T-cell (primary cell): ENCODE data around the gene THADA. TPM values are rescaled to one million over a fixed set of nuclear protein-coding genes. Genes with fewer than 3 reads are reported as not detected.

Source experiments
- ATAC-seq, 4 experiments: fragments of 200-7000 bp in 3 of 4; fragments of 150-1000 bp in 1 of 4; cut with Tn5 transposase; replicated peaks in 1 of 4; 1 replicate in 3 of 4; 2 replicates in 1 of 4; pipeline ENCODE4 v1.10.0; 2021; ENCODE audit warnings: moderate library complexity in 3 of 4, mild to moderate bottlenecking in 2 of 4, moderate number of reproducible peaks in 1 of 4
- CTCF ChIA-PET, 2 donors: fragments of 300-600 bp; sonication (Branson Sonifier 250); formaldehyde crosslinking; loops; one replicate each; lab custom pipeline; 2022; ENCODE audit warnings: antibody characterized with exemption in 2 of 2; lab: Charles Lee
- POLR2A ChIA-PET, 2 donors: fragments of 300-600 bp; sonication (Branson Sonifier 250); formaldehyde crosslinking; loops; one replicate each; lab custom pipeline; 2022; ENCODE audit warnings: antibody characterized with exemption in 2 of 2; lab: Charles Lee
- DNase-seq, 35 experiments: peaks; one replicate each; pipeline versions ENCODE4 v3.0.0 to v3.0.0-alpha.2; 2013 to 2023
- H3K27ac ChIP-seq: one replicate; pipeline ENCODE4 v1.5.1; 2013; ENCODE audit warnings: low read length
- H3K27me3 ChIP-seq, 2 experiments: replicated peaks in 1 of 2; 1 replicate in 1 of 2; 2 replicates in 1 of 2; pipeline versions ENCODE4 v1.6.1 to v1.7.0; 2013; ENCODE audit warnings: low read length in 1 of 2, mixed read lengths in 1 of 2; ENCODE audit not compliant: control insufficient read depth in 2 of 2, insufficient read depth in 2 of 2; ENCODE audit errors: extremely low read depth in 1 of 2
- H3K36me3 ChIP-seq, 2 donors: 1 replicate in 1 of 2; 2 replicates in 1 of 2; pipeline versions ENCODE4 v1.6.1 to v1.7.0; 2013; ENCODE audit warnings: low read length in 1 of 2; ENCODE audit not compliant: control insufficient read depth in 2 of 2, insufficient read depth in 1 of 2; ENCODE audit errors: extremely low read depth in 1 of 2
- H3K4me1 ChIP-seq, 2 experiments: 1 replicate in 1 of 2; 2 replicates in 1 of 2; pipeline versions ENCODE4 v1.6.1 to v1.7.0; 2013; ENCODE audit warnings: low read length in 2 of 2, mixed read lengths in 1 of 2; ENCODE audit not compliant: insufficient read depth in 2 of 2, control insufficient read depth in 1 of 2; ENCODE audit errors: extremely low read depth in 1 of 2
- H3K4me3 ChIP-seq, 2 donors: 1 replicate in 1 of 2; 2 replicates in 1 of 2; pipeline versions ENCODE4 v1.5.1 to v1.7.0; 2013; ENCODE audit warnings: mild to moderate bottlenecking in 2 of 2, low read length in 1 of 2, moderate library complexity in 1 of 2; ENCODE audit not compliant: control insufficient read depth in 1 of 2; ENCODE audit errors: extremely low read depth in 1 of 2
- H3K9me3 ChIP-seq: 2 replicates; pipeline ENCODE4 v1.7.0; 2013
- H3K27ac Mint-ChIP-seq, 2 donors: one replicate each; pipeline ENCODE4 v1.8.0; 2020 to 2021; ENCODE audit warnings: mild to moderate bottlenecking in 2 of 2, mixed read lengths in 2 of 2
- H3K27me3 Mint-ChIP-seq, 2 donors: one replicate each; pipeline ENCODE4 v1.8.0; 2021 to 2022; ENCODE audit warnings: mixed read lengths in 2 of 2
- H3K36me3 Mint-ChIP-seq: one replicate; pipeline ENCODE4 v1.8.0; 2021; ENCODE audit warnings: mixed read lengths
- H3K4me1 Mint-ChIP-seq, 3 donors: one replicate each; pipeline ENCODE4 v1.8.0; 2020 to 2022; ENCODE audit warnings: mixed read lengths in 3 of 3, mild to moderate bottlenecking in 1 of 3
- H3K4me3 Mint-ChIP-seq, 3 donors: one replicate each; pipeline ENCODE4 v1.8.0; 2020 to 2022; ENCODE audit warnings: mild to moderate bottlenecking in 3 of 3, mixed read lengths in 3 of 3, moderate library complexity in 3 of 3
- H3K9me3 Mint-ChIP-seq, 3 donors: one replicate each; pipeline ENCODE4 v1.8.0; 2020 to 2022; ENCODE audit warnings: mixed read lengths in 3 of 3
- WGBS: methylation state at CpG from one replicate; pipeline ENCODE4 v1.1.5; 2013; ENCODE audit warnings: missing lambda C conversion rate; ENCODE audit not compliant: insufficient coverage; 5-methylcytosine and 5-hydroxymethylcytosine counted together
- total RNA-seq, 35 experiments: library from RNA in 6 of 35; stranded (reverse) in 6 of 35; fragments of 120-200 nt in 1 of 35; gene quantifications; one replicate each; pipeline versions ENCODE4 v1.2.1 to v1.2.4 and lab custom pipeline; 2013 to 2026

THADA gene
- total RNA-seq, 5 donors from 2014 or later (not counting 1 experiment from before 2014, with no cell fraction given) = 36.4 to 50.5 (median 40.6) TPM

GRCh38 chr2:43474273-43474672 is 121.6 kb downstream of the THADA start:
- H3K36me3 Mint-ChIP-seq = peaks cover 39% of the 10 kb centered on the region
- ChIA-PET CTCF (interaction anchor here (1.0 to 1.6 kb wide), 2 partner anchors 10 kb away, joined by 3 to 4 read pairs; no protein-coding TSS in a partner anchor), POLR2A (no interaction called here)
- Histone ChIP-seq H3K4me3 (no peak overlapping the region), H3K9me3 (no peaks in the 10 kb centered on the region), H3K36me3 (peaks cover 0 to 8% of the 10 kb centered on the region in 2 donors), H3K27ac (no peak overlapping the region), H3K27me3 (no peaks in the 10 kb centered on the region), H3K4me1 (no peaks in the 10 kb centered on the region)
- H3K27ac Mint-ChIP-seq = no peak overlapping the region
- H3K4me3 Mint-ChIP-seq = no peak overlapping the region
- H3K27me3 Mint-ChIP-seq = no peaks in the 10 kb centered on the region
- no peak for ATAC-seq
- WGBS = no CpG with 5 or more reads among the region's 5 CpGs
- no peaks in the 10 kb centered on the region for H3K9me3 Mint-ChIP-seq
- H3K4me1 Mint-ChIP-seq = no peaks in the 10 kb centered on the region
- DNase-seq = no peak

DNA sequence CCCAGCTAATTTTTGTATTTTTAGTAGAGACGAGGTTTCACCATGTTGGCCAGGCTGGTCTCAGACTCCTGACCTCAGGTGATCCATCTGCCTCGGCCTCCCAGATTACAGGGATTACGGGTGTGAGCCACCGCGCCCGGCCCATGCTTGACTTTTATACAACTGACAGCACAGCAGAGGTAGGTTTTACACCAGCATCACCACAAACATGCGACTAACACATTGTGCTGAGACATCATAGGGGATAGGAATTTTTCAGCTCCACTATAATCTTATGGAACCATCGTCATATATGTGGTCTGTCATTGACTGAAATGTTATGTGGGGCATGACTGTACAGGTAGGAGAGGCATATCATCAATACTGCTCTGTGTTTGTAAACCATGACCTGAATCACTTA is 122.1 kb downstream of the THADA start:
- ATAC-seq (no peak), DNase-seq (no peak)
- Histone ChIP-seq H3K27ac (no peak overlapping the region), H3K4me1 (no peaks in the 10 kb centered on the region), H3K36me3 (peaks cover 0 to 8% of the 10 kb centered on the region in 2 donors), H3K27me3 (no peaks in the 10 kb centered on the region), H3K9me3 (no peaks in the 10 kb centered on the region), H3K4me3 (no peak overlapping the region)
- no peak overlapping the region for H3K4me3 Mint-ChIP-seq
- WGBS = no CpG with 5 or more reads among the region's 8 CpGs
- peaks cover 43% of the 10 kb centered on the region for H3K36me3 Mint-ChIP-seq
- H3K27ac Mint-ChIP-seq = no peak overlapping the region
- no peaks in the 10 kb centered on the region for H3K9me3 Mint-ChIP-seq
- CTCF ChIA-PET = interaction anchor here (1.0 to 1.6 kb wide), 3 partner anchors 11 to 14 kb away, joined by 3 to 4 read pairs (median 3); no protein-coding TSS in a partner anchor
- H3K27me3 Mint-ChIP-seq = no peaks in the 10 kb centered on the region
- H3K4me1 Mint-ChIP-seq = no peaks in the 10 kb centered on the region
- POLR2A ChIA-PET = no interaction called here

GRCh38 chr2:43472527-43473194 is 123.2 kb downstream of the THADA start:
- no peaks in the 10 kb centered on the region for H3K27me3 ChIP-seq
- H3K9me3 ChIP-seq = no peaks in the 10 kb centered on the region
- no peaks in the 10 kb centered on the region for H3K9me3 Mint-ChIP-seq
- H3K4me1 ChIP-seq = no peaks in the 10 kb centered on the region
- no peak overlapping the region for H3K4me3 ChIP-seq
- H3K4me1 Mint-ChIP-seq = no peaks in the 10 kb centered on the region
- no peak for ATAC-seq
- no CpG with 5 or more reads among the region's 3 CpGs for WGBS
- ChIA-PET POLR2A (interaction anchor here in 1 of 2 donors (0.6 kb wide), 1 partner anchor 13 kb away, joined by 7 read pairs; no protein-coding TSS in a partner anchor), CTCF (interaction anchor here (0.6 to 1.0 kb wide), 4 partner anchors 13 to 591 kb away, joined by 3 read pairs; no protein-coding TSS in a partner anchor)
- H3K27ac Mint-ChIP-seq = no peak overlapping the region
- no peak for DNase-seq
- H3K36me3 Mint-ChIP-seq = peaks cover 41% of the 10 kb centered on the region
- no peak overlapping the region for H3K27ac ChIP-seq
- no peaks in the 10 kb centered on the region for H3K27me3 Mint-ChIP-seq
- no peak overlapping the region for H3K4me3 Mint-ChIP-seq
- H3K36me3 ChIP-seq = peaks cover 0 to 8% of the 10 kb centered on the region in 2 donors

DNA sequence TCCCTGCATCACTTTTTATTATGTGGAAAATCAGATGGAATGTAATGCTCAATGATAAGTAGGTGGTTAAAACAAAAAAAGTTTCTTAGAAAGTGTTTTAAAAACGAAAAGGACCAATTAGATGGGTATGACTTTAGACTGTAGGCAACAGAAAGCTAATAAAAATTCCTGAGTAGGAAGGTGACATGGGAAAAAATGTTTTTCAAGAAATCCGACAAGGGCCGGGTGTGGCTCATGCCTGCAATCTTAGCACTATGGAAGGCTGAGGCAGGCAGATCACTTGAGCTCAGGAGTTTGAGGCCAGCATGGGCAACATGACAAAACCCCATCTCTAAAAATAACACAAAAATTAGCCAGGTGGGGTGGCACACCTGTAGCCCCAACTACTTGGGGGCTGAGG is 126.1 kb downstream of the THADA start:
- POLR2A ChIA-PET = no interaction called here
- Histone ChIP-seq H3K27me3 (no peaks in the 10 kb centered on the region), H3K36me3 (peaks cover 0 to 8% of the 10 kb centered on the region in 2 donors), H3K4me1 (no peaks in the 10 kb centered on the region), H3K4me3 (no peak overlapping the region), H3K27ac (no peak overlapping the region), H3K9me3 (no peaks in the 10 kb centered on the region)
- CTCF ChIA-PET = no interaction called here
- Mint-ChIP-seq H3K9me3 (no peaks in the 10 kb centered on the region), H3K27ac (no peak overlapping the region), H3K4me1 (no peaks in the 10 kb centered on the region), H3K27me3 (no peaks in the 10 kb centered on the region), H3K4me3 (no peak overlapping the region), H3K36me3 (peaks cover 50% of the 10 kb centered on the region)
- DNase-seq (no peak), ATAC-seq (no peak)
- WGBS = 100% methylated on average over 3 of the region's 3 CpGs

DNA sequence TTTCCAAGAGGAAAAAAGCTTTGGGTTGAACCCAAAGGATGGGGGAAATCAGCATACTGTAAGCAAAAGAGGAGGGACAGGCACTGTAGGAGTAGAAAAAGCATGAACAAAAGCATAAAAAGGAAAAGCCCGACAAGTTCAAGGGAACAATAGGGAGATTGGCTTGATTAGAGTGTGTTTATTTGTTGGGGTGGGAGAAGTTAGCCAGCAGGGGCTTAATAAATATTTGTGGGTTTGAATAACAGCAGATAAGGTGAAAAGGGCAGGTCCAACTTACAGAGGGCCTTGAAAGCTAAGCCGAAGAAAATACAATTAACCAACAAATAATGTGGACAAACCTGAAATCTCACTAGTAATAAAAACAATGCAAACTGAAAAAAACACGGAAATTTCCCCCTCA is 126.7 kb downstream of the THADA start:
- H3K36me3 Mint-ChIP-seq = peaks cover 49% of the 10 kb centered on the region
- no peak for ATAC-seq
- H3K9me3 Mint-ChIP-seq = no peaks in the 10 kb centered on the region
- POLR2A ChIA-PET = no interaction called here
- 100% methylated on average over 2 of the region's 3 CpGs for whole genome bisulfite sequencing
- no peak overlapping the region for H3K4me3 ChIP-seq
- H3K27me3 ChIP-seq = no peaks in the 10 kb centered on the region
- CTCF ChIA-PET = no interaction called here
- H3K9me3 ChIP-seq = no peaks in the 10 kb centered on the region
- no peaks in the 10 kb centered on the region for H3K27me3 Mint-ChIP-seq
- no peaks in the 10 kb centered on the region for H3K4me1 ChIP-seq
- DNase-seq = no peak
- no peak overlapping the region for H3K27ac ChIP-seq
- peaks cover 0 to 4% of the 10 kb centered on the region in 2 donors for H3K36me3 ChIP-seq
- H3K27ac Mint-ChIP-seq = no peak overlapping the region
- no peak overlapping the region for H3K4me3 Mint-ChIP-seq
- H3K4me1 Mint-ChIP-seq = no peaks in the 10 kb centered on the region

- POLR2A ChIA-PET = interaction anchor here in 1 of 2 donors (0.6 kb wide), 1 partner anchor 17 kb away, joined by 3 read pairs; no protein-coding TSS in a partner anchor
- WGBS = 100% methylated on average over 1 of the region's 3 CpGs
Measured at GRCh38 chr2:43467891-43468290, 127.9 kb downstream of the THADA start.

More at GRCh38 chr2:43467891-43468290, 127.9 kb downstream of the THADA start:
- Mint-ChIP-seq H3K9me3 (no peaks in the 10 kb centered on the region), H3K36me3 (peaks cover 48% of the 10 kb centered on the region), H3K4me1 (no peaks in the 10 kb centered on the region), H3K27ac (no peak overlapping the region), H3K27me3 (no peaks in the 10 kb centered on the region), H3K4me3 (no peak overlapping the region)
- no peaks in the 10 kb centered on the region for H3K9me3 ChIP-seq
- no peaks in the 10 kb centered on the region for H3K36me3 ChIP-seq
- ATAC-seq (no peak), DNase-seq (no peak)
- CTCF ChIA-PET = no interaction called here
- no peak overlapping the region for H3K27ac ChIP-seq
- no peaks in the 10 kb centered on the region for H3K4me1 ChIP-seq
- no peak overlapping the region for H3K4me3 ChIP-seq
- no peaks in the 10 kb centered on the region for H3K27me3 ChIP-seq
